CD4-positive, alpha-beta T cell treated with Interleukin-4 for 1 hour (primary cell): ENCODE results near the gene ZNF418.
"Not testable (repeated sequence)": the region's sequence is repeated elsewhere in the genome, so short reads cannot be mapped to it uniquely, and the experiment has no call there.

ENCODE experiments used
- DNase-seq, 2 donors: peaks; one replicate each; pipeline ENCODE4 v3.0.0-alpha.2; 2020 to 2022

The ZNF418 gene

DNA sequence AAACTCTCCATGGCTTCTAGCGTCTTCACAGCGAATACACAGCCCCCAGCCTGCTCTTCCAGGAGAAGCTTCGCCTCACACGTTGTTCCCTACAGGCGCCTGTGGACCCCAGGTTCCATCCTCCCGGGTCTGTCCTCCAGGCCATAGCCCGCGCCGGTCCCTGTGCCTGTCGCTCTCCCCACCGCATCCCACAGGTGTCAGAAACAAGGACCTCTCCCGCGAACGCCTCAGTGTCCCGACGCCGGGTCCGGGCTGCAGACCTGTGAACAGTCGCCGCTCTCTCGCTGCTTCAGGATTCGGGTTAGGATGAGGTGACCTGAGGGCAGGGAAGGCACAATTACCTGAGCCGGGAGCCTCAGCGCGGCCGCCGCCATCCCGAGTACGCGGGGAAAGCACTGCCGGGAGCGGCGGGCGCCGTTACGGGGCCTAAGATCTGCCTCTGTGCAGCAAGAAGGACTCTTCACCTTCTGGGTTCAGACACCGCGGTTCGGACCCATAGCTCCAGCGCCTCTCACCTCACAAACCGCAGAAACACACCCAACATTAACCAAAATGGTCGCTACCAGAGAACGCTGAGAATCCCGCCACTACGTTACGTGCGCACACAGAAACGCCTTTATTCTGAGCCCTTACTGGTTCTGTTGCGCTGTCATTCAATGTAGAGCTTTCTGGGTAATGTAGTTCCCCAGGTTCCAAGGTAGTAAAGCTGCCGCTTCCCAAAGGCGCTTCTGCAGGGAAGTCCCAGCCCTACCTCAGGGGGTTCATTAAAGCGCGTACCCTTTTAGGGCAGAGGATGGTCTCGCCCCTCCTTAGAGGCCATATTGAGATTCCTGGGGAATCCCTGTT lies at the start of gene ZNF418:
Gene ZNF418 (minus strand): TSS at position 583 of the 846 bp plus-strand sequence. CDS start 1,580 bp downstream, outside the sequence.
- DNase-seq, result peak; percentile 66 to 70

DNA sequence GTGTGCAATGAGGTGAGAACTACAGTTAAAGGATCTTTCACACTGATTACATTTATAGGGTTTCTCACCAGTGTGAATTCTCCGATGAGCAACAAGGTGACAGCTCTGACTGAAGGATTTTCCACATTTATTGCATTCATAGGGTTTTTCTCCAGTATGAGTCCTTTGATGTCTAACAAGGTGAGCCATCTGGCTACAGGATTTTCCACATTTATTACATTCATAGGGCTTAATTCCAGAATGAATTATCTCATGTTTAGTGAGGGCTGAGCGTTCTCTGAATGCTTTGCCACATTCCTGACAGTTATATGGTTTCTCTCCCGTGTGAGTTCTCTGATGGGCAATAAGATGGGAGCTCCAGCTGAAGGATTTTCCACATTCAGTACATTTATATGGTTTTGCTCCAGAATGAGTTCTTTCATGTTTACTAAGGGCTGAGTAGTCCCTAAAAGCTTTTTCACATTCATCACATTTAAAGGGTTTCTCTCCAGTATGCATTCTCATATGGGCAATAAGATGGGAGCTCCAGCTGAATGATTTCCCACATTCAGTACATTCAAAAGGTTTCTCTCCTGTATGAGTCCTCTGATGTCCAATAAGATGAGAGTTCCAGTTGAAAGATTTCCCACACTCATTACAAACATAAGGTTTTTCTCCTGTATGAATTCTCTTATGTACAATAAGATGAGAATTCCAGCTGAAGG lies 43.5 kb upstream of the ZNF418 start:
- no peak for DNase-seq

DNA sequence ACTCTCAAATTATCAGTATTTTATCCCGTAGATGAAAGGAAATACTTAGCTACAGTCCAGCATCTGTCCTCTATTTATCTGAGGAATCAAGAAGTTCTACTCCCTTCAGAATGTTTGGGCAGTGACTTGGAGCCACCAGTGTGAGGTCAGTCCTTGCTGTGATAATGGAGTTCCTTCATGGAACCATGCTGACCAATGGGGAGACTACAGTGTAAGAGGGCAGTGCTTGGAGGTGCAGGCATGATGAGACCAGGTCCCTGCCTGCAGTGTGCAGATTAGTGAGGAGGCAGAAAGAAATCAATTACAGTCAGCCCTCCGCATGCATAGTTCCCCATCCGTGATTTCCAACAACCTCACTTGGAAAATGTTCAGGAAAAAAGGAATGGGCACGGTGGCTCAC lies 39.2 kb upstream of the ZNF418 start, which contains the start of gene C19orf18:
Gene C19orf18 (minus strand): TSS at position 101 of the 400 bp plus-strand sequence. CDS start 102 bp downstream, outside the sequence.
- DNase-seq, result no peak

DNA sequence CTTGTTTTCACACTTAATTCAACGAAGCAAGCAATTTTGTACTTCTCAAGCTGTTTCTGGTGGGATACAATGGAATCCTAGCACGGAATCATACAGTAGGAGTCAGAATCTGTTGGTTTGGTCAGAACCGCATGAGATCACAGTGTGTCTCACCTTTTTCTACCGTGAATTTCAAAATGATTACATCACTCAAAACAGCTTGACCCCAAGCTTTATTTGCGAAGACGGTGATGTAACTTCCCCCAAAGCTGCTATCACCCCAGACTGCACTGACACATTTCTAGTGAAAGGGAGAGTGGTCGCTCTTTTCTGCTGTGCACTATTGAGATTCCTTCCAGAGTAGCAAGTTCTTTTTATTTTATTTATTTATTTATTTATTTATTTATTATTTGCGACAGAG lies 29.6 kb upstream of the ZNF418 start:
- DNase-seq, result no peak

DNA sequence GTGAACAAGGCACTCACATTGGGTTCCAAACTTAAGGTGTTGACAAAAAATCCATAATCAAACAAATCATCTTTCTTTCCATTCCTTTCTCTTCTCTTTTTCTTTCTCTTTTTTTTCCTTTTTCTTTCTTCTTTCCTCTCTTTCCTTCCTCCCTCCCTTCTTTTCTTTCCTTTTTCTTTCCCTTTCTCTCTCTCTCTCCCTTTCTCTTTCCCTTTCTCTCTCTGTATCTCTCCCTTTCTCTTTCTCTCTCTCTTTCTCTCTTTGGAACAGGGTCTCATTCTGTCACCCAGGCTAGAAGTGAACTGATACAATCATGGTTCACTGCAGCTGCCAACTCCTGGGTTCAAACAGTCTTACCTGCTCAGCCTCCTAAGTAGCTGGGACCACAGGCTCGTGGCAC lies 26.6 kb upstream of the ZNF418 start:
- DNase-seq, result no peak

DNA sequence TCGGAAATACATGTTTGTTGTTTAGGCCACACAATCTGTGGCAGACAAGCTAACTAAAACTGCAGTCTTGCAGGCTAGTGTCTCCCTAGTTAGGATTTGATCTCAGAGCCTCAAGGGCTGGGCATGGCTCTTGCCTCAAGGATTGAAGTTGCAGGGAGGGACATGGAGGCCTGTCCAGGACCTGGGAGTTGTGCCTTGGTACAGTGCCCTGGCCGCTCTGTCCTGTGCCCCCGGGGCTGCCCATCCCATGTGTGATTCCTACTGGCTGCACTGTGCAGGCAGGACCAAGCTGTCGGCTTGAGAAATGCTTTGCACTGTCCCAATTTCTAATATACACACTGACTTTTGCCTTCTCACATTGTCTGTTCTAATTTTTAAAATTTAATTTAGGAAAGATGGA lies 19.8 kb upstream of the ZNF418 start:
- no peak for DNase-seq

DNA sequence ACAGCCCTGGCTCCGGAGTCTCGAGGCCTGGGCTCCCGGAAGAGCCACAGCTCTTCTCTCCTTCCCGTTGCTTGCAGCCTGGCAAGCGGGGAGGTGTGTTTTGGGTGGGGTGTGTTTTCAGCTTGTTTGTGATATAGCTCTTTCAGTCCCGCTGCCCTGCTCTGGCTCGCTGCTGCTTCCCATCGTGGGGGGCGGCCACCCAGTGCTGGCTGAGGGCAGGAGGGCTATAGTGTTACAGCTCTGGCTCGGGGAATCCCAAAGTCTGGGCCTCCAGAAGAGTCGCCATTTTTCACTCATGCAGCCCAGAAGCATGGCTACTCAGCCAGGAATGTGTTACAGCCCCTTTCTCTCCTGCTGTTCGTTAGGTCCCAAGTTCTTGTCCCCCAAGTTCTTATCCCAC lies 14.5 kb upstream of the ZNF418 start:
- DNase-seq, result no peak

DNA sequence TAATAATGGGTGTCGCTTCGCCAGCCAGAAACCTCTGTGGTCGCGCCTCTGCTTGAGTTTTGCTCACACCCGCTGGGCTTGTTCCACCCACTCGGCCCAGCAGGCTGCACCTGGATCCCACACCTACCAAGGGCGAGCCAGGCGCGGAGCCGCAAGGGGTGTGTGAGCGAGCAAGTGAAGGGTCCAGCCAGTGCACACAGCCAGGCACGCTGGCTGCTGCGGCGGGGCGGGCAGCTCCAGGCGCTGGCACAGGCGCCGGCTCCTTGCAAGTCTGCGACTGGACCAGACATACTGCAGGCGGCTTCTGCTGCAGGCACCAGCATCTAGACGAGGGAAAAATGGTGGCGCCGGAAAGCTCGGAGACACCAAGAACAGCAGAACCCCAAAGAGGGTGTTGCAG lies 14.1 kb upstream of the ZNF418 start:
- DNase-seq, result no peak

DNA sequence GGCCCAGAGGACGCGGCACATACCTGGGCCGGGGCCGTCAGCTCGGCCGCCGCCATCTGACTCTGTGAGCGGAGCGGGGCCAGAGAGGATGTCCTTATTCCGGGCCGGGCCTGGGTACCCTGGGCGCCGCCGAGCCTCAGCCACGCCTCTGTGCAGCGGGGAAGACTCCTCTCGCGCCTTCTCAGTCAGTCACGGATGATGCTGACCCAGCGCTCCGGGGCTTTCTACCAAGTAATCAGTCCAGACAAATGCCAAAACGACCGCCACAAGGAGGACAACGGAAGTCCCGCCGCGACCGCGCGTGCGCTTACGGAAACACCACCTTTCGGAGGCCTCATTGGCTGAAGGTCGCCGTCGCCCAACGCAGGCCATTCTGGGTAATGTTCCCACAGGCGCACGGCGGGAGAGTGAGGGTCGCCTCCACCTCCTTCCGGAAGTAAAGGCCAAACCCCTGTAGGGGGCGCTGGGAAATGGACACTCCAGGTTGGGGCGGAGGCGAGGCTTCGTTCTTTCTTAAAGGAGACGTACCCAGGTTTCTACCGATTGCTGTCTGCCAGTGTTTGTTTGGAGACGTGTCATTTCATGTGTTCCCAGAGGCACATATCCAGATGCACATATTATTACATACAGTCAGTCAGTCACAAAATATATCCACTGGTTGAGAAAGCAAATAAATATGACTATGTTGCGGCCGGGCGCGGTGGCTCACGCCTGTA lies 12.4 kb upstream of the ZNF418 start, which contains the start of gene ZNF256:
Gene ZNF256 (minus strand): TSS at position 288 of the 716 bp plus-strand sequence. CDS start 232 bp downstream, at position 56.
- peak; percentile 91 to 92 for DNase-seq

DNA sequence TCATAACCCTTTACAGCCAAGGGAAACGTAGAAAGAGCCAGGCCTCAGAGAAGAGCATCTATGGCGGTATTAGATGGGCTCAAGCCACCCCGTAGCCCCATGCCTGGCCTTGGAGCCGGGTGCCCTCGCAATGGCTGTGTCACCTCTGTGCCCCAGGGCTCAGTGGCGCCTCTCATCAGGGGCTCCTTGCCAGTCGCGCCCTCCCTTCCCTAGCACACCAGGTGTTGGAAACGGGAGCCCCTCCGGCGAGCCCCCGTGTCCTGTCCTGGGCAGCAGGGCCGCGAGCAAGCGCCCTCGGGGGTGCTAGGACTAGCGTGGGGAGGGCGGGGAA lies 11.9 kb upstream of the ZNF418 start:
- DNase-seq, result no peak

DNA sequence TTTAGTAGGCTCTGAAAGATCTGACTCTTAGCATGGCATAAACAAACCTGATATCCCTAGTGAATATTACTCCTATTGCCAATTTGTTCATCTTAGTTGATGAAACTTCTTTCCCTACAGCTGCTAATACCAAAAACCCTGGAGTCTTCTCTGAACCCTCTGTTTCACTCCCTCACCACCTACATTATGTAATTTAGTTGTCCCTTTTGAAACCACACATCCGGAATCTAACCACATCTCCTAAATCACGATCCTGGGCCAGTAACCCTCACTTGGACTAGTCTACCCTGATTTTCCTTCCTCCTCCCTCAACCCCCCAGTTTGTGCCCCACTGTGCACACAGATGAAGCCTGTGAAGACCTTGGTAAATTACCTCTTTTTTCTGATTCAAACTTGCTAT lies 11.1 kb upstream of the ZNF418 start:
- DNase-seq, result no peak

DNA sequence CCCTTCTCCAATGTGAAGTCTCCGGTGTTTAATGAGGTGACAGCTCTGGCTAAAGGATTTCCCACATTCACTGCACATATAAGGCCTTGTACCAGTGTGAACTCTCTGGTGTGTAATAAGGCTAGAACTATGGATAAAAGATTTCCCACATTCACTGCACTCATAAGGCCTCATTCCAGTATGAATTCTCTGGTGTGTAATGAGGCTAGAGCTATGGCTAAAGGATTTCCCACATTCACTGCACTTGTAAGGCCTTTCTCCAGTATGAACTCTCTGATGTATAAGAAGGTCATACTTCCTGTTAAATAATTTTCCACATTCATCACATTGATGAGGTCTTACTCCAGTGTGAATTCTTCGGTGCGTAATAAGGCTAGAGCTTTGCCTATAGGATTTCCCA lies 6.4 kb upstream of the ZNF418 start:
- no peak for DNase-seq

DNA sequence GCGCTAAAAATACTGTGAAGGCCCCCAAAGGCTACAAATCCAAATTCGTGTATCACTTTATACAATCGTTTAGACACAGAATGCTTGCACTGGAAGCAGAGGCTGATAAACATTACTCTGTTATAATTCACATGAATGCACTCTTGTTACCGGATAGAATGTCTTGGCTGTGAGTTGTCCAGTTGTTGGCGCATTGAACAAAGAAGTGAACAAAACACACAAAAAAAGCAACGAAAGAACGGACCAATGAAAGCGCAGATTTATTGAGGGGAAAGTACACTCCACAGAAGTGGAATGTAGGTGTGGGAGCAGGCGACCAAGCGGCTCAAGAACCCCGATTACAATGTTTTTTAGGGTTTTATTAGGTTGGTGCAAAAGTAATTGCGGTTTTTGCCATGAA lies 529 bp upstream of the ZNF418 start:
- no peak for DNase-seq

DNA sequence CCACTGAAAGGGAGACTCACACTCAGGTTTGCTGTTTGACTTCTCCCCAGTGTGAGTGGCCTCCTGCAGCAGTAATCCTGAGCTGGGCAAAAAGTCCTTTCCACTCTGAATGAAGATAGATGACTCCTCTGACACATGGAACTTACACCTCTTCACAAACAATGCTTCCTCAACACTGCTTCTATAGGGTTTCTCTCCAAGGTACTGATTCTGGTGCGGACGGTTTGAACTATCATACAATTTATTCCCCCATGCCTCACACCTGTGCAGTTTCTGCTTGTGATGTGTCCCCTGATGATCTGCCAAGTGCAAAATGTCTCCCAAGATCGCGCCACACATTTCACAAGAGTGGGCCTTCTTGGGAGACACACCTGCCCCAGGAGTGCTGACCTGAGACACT lies 7.6 kb downstream of the ZNF418 start:
- DNase-seq, result no peak

DNA sequence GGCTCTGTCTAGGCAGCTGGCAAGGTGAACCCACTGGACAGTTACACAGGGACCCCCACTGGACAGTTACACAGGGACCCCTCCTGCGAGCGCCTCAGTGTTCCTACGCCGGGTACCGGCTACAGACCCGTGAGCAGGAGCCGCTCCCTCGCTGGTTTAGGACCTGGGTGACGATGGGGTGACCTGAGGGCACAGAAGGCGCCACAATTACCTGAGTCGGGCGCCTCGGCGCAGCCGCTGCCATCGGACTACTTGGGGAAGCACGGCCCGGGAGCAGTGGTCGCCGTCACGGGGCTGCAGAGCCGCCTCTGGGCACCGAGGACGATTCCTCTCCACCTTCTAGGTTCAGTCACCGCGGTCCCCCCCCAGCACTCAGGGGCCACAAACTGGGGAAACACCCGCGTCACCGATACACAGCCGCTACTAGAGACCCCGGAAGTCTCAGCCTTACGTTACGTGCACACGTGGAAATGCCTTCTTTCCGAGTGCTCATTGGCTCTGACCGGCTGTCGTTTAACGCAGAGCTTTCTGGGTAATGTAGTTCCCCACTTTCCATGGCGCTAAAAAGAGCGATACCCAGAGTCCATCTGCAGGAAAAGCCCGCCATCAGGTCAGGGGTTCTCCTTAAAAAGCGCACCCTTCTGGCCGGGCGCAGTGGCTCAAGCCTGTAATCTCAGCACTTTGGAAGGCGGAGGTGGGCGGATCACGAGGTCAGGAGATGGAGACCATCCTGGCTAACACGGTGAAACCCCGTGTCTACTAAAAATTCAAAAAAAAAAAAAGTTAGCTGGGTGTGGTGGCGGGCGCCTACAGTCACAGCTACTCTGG lies 18.8 kb downstream of the ZNF418 start, which contains the start of gene ZNF417:
Gene ZNF417 (minus strand): TSS at position 425 of the 828 bp plus-strand sequence. CDS start 181 bp downstream, at position 244.
- peak; percentile 94 to 95 for DNase-seq

DNA sequence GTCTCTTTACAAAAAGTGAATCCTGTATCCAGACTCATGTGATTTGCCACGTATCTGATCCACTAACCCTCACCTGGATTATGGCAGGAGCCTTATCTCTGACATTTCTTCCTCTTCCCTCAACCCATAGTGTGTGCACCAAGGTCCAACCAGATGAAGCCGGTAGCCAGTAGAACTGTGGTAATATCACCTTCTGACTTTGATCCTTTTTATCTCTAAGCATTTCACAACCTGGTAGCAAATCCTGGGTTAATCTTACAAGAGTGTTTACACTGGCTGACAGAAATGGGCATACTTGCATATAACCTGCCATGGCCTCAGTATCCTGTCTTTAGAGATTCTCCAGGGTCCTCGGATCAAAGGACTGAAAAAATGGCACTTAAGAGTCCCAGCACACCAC lies 20.7 kb downstream of the ZNF418 start:
- no peak for DNase-seq

DNA sequence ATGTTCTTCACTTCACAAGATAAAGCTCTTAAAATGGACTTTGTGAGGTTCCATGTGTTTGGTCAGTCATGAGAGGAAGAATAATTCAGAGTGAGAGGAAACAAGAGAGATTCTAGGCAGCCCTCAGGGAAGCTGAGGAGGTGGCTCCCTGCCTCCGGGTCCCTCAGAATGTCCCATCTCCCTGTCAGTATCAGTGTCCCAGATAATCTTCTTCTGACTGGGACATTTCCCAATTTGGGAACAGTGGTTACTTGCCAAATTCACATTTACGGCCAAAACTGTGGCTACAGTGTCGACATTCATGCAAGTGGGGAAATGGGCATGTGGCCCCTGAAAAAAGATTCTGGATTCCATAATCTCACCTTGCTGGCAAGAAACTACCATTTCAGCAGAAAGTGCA lies 27.8 kb downstream of the ZNF418 start:
- DNase-seq, result no peak

DNA sequence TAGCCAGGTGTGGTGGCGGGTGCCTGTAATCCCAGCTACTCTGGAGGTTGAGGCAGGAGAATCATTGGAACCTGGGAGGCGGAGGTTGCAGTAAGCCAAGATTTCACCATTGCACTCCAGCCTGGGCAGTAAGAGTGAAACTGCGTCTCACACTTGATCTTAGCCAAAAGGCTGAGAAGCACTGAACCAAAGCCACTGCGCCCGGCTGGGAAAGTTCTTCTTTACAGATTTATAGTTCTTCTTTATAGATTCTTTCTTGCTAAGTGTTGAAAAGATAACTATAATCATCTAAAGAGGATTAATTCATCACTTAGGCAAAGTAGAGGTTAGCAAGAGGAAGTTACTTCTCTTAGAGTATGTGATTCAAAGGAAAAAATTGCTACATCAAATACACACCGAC lies 29.9 kb downstream of the ZNF418 start:
- no peak for DNase-seq

DNA sequence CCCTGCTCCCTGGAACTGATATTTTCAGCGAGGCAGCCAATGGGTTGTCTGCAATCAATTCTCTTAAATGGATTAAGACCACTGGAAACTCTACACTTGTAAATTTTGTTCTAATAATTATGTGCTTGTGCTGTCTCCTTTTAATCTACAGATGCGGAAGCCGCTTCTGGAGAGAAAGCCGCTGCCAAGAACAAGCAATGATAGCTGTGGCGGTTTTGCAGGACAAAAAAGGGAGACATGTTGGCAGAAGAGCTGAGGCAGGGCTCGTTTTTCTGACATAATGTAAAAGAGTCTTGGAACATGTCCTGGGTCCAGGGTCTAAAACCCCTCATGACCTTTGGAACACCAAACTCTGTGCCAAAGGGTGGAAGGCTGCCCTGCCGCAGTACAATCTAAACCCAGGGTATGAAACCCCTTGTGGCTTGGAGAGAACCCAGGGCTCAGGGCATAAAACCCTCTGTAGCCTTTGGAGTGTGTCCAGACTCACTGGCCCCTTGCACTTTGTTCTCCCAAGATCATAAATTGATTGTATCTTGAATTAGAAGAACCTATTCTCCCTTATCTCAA lies 31.5 kb downstream of the ZNF418 start:
- no peak for DNase-seq

DNA sequence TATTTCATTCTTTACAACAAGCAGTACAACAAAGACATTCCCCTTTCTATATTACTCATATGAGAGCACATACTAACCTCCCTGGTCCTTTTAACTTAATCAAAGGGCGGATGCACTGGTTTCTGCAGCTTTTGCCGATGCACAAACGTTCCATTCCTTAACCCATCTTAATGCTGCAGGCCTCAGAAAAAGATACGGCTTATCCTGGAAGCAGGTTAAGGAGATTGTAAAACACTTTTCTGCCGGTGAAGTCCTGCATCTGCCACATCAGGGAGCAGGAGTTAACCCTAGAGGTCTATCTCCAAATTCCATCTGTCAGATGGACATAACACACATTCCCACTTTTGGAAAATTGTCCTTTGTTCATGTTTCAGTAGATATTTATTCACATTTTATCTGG lies 34.9 kb downstream of the ZNF418 start:
- no peak for DNase-seq

DNA sequence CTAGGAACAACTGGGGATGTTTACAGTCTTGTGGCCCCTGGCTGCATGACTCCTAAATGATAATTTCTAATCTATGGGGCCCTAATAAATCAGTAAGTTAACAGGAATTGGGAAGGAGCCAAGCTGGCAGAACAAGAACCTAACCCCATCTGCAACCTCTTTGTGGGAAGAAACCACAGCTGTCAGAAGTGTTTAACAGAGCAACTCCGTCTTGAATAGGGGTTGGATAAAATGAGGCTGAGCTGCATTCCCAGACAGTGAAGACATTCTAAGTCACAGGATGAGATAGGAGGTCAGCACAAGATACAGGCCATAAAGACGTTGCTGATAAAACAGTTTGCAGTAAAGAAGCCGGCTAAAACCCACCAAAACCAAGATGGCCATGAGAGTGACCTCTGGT lies 44.5 kb downstream of the ZNF418 start:
- not testable (repeated sequence) for DNase-seq
